Left cardiac atrium (tissue), 4 donors: ENCODE results near the gene USP20. TPM values are rescaled to one million over a fixed set of nuclear protein-coding genes. Genes with fewer than 3 reads are reported as not detected.

Experiments
- ATAC-seq, 2 donors: fragments of 200-7000 bp; cut with Tn5 transposase; one replicate each; pipeline ENCODE4 v1.9.1; 2020; ENCODE audit warnings: mild to moderate bottlenecking in 2 of 2, moderate library complexity in 2 of 2
- DNase-seq: peaks from one replicate; pipeline ENCODE4 v3.0.0-alpha.2; 2020
- intact Hi-C, 2 donors: fragments of 100-400 bp; cut with DNase I; formaldehyde crosslinking; loops; one replicate each; pipeline versions ENCODE4 v1.14.1 to v1.15.1; 2022 to 2023
- total RNA-seq, 2 donors: library from RNA; stranded (reverse); fragmentation: NEBNext Ultra II Directional; extraction: Animal tissue kit (Norgen Biotek cat#: 25700); gene quantifications; one replicate each; pipeline ENCODE4 v1.2.1, GENCODE V29; 2021
- donor health status: DM: no; HTN: yes; CAD: no.
- donor health status: DM: no; HTN: yes; CAD: no; lungs with severe emphysema.
- donor health status: DM: yes; HTN: yes; CAD: no.
- donor health status: Dilated cardiomyopathy.

Gene USP20
- total RNA-seq, 2 donors from 2014 or later, result 13.9 to 14.3 TPM

- no peak for ATAC-seq
- DNase-seq, result no peak
- intact Hi-C loops, result no loop called here
Measured at GRCh38 chr9:129816501-129817435, 18.5 kb upstream of the USP20 start.

- intact Hi-C loops, result no loop called here
- ATAC-seq (peak; percentile 13 to 44), DNase-seq (no peak)
Measured at GRCh38 chr9:129822898-129823541, 12.2 kb upstream of the USP20 start.

GRCh38 chr9:129823542-129823934 lies 11.7 kb upstream of the USP20 start:
- no peak for DNase-seq
- intact Hi-C loops, result no loop called here
- peak; percentile 54 to 60 for ATAC-seq

GRCh38 chr9:129823935-129824601 lies 11.2 kb upstream of the USP20 start, which contains the start of gene TOR1A:
TSS of gene TOR1A (minus strand) at chr9:129824136. CDS start at chr9:129824085, 51 bp downstream.
- DNase-seq (peak; percentile 95), ATAC-seq (peak; percentile 97 to 98)
- intact Hi-C loops, result no loop called here

GRCh38 chr9:129826344-129826743 lies 8.9 kb upstream of the USP20 start:
- ATAC-seq (no peak), DNase-seq (no peak)
- intact Hi-C loops, result no loop called here

GRCh38 chr9:129826759-129827158 lies 8.5 kb upstream of the USP20 start:
- ATAC-seq, result no peak
- no peak for DNase-seq
- intact Hi-C loops, result no loop called here

GRCh38 chr9:129828051-129828450 lies 7.2 kb upstream of the USP20 start:
- intact Hi-C loops, result no loop called here

GRCh38 chr9:129828969-129829368 lies 6.3 kb upstream of the USP20 start:
- intact Hi-C loops, result no loop called here
- ATAC-seq, result no peak
- DNase-seq, result no peak

More at GRCh38 chr9:129828051-129828450, 7.2 kb upstream of the USP20 start:
- DNase-seq, result no peak
- no peak for ATAC-seq

GRCh38 chr9:129832982-129833381 lies 2.3 kb upstream of the USP20 start:
- DNase-seq (no peak), ATAC-seq (no peak)
- intact Hi-C loops, result no loop called here

GRCh38 chr9:129834489-129835127 lies 650 bp upstream of the USP20 start:
- DNase-seq, result no peak
- peak; percentile 9 to 20 for ATAC-seq
- intact Hi-C loops, result no loop called here

- no peak for DNase-seq
- intact Hi-C loops, result no loop called here
- ATAC-seq, result peak; percentile 1 to 3
Measured at GRCh38 chr9:129835860-129836223, 584 bp downstream of the USP20 start.

GRCh38 chr9:129836311-129837007 lies 1.2 kb downstream of the USP20 start:
- intact Hi-C loops, result no loop called here
- DNase-seq (no peak), ATAC-seq (no peak)

- intact Hi-C loops, result no loop called here
- ATAC-seq (no peak), DNase-seq (no peak)
Measured at GRCh38 chr9:129838707-129839259, 3.5 kb downstream of the USP20 start.

- intact Hi-C loops, result no loop called here
- no peak for DNase-seq
Measured at GRCh38 chr9:129839324-129840023, 4.2 kb downstream of the USP20 start.

GRCh38 chr9:129840034-129840433 lies 4.8 kb downstream of the USP20 start:
- ATAC-seq (no peak), DNase-seq (no peak)
- intact Hi-C loops, result no loop called here

More at GRCh38 chr9:129839324-129840023, 4.2 kb downstream of the USP20 start:
- no peak for ATAC-seq

GRCh38 chr9:129841071-129841470 lies 5.8 kb downstream of the USP20 start:
- no peak for DNase-seq
- ATAC-seq, result no peak
- intact Hi-C loops, result no loop called here

- DNase-seq (no peak), ATAC-seq (no peak)
- intact Hi-C loops, result no loop called here
Measured at GRCh38 chr9:129845373-129845772, 10.1 kb downstream of the USP20 start.
